Neuronal stem cell (in vitro differentiated cells): Measurements from ENCODE around the gene SLC25A26.
"Not testable (repeated sequence)": the region's sequence is repeated elsewhere in the genome, so short reads cannot be mapped to it uniquely, and the experiment has no call there.

Experiments used
- DNase-seq: peaks from one replicate; pipeline ENCODE4 v3.0.0-alpha.2; 2013; ENCODE audit warnings: low spot score
- H2AFZ ChIP-seq: one replicate; pipeline ENCODE4 v1.6.1; 2013; ENCODE audit warnings: mild to moderate bottlenecking, low read length, inconsistent platforms
- H2AK5ac ChIP-seq: 2 replicates; pipeline ENCODE4 v1.6.1; 2013; ENCODE audit warnings: low read depth, mild to moderate bottlenecking, inconsistent platforms, low read length, moderate library complexity, mixed read lengths
- H2BK120ac ChIP-seq: 2 replicates; pipeline ENCODE4 v1.6.1; 2013; ENCODE audit warnings: low read depth, mild to moderate bottlenecking, inconsistent platforms, low read length, moderate library complexity, mixed read lengths
- H2BK12ac ChIP-seq: one replicate; pipeline ENCODE4 v1.6.1; 2013; ENCODE audit warnings: low read length, inconsistent platforms
- H2BK15ac ChIP-seq: 2 replicates; pipeline ENCODE4 v1.6.1; 2013; ENCODE audit warnings: mild to moderate bottlenecking, low read length, inconsistent platforms, mixed read lengths
- H2BK5ac ChIP-seq: one replicate; pipeline ENCODE4 v1.6.1; 2013; ENCODE audit warnings: inconsistent platforms, mild to moderate bottlenecking, low read length, moderate library complexity
- H3K14ac ChIP-seq: one replicate; pipeline ENCODE4 v1.6.1; 2013; ENCODE audit warnings: low read length, inconsistent platforms
- H3K18ac ChIP-seq: 2 replicates; pipeline ENCODE4 v1.6.1; 2013; ENCODE audit warnings: low read length, inconsistent platforms
- H3K23ac ChIP-seq: 2 replicates; pipeline ENCODE4 v1.6.1; 2013; ENCODE audit warnings: low read depth, mild to moderate bottlenecking, mixed read lengths, low read length, inconsistent platforms; ENCODE audit not compliant: poor library complexity
- H3K27ac ChIP-seq: replicated peaks from 3 replicates; pipeline ENCODE4 v1.5.1; 2013; ENCODE audit warnings: low read length, inconsistent platforms
- H3K27me3 ChIP-seq, 3 experiments: 2 replicates each; pipeline ENCODE4 v1.6.1; 2013; ENCODE audit warnings: low read length in 3 of 3, mild to moderate bottlenecking in 2 of 3, inconsistent platforms in 1 of 3, low read depth in 1 of 3, mixed read lengths in 1 of 3, moderate library complexity in 1 of 3; ENCODE audit not compliant: control insufficient read depth in 3 of 3, insufficient read depth in 3 of 3
- H3K36me3 ChIP-seq, 2 donors: replicated peaks in 1 of 2; 2 replicates each; pipeline ENCODE4 v1.6.1; 2013; ENCODE audit warnings: low read length in 2 of 2; ENCODE audit not compliant: control insufficient read depth in 2 of 2, insufficient read depth in 2 of 2
- H3K4ac ChIP-seq: 2 replicates; pipeline ENCODE4 v1.6.1; 2013; ENCODE audit warnings: inconsistent platforms, mild to moderate bottlenecking, low read length, moderate library complexity
- H3K4me1 ChIP-seq, 2 donors: 1 replicate in 1 of 2; 2 replicates in 1 of 2; pipeline ENCODE4 v1.6.1; 2013; ENCODE audit warnings: low read length in 2 of 2, low read depth in 1 of 2; ENCODE audit not compliant: control insufficient read depth in 2 of 2, insufficient read depth in 1 of 2
- H3K4me2 ChIP-seq: one replicate; pipeline ENCODE4 v1.6.1; 2013; ENCODE audit warnings: mild to moderate bottlenecking, low read length, inconsistent platforms; ENCODE audit not compliant: insufficient read depth, poor library complexity, severe bottlenecking
- H3K4me3 ChIP-seq, 2 donors: 2 replicates each; pipeline ENCODE4 v1.5.1; 2013; ENCODE audit warnings: low read length in 2 of 2, mild to moderate bottlenecking in 2 of 2, inconsistent platforms in 1 of 2, moderate library complexity in 1 of 2
- H3K79me1 ChIP-seq: one replicate; pipeline ENCODE4 v1.6.1; 2013; ENCODE audit warnings: low read depth, mild to moderate bottlenecking, inconsistent platforms, low read length, moderate library complexity
- H3K9ac ChIP-seq: one replicate; pipeline ENCODE4 v1.6.1; 2013; ENCODE audit warnings: mild to moderate bottlenecking, low read depth, low read length, inconsistent platforms; ENCODE audit not compliant: poor library complexity
- H3K9me3 ChIP-seq, 2 donors: replicated peaks in 1 of 2; 2 replicates each; pipeline versions ENCODE3 to v1.6.1; 2013; ENCODE audit warnings: low read length in 2 of 2, mild to moderate bottlenecking in 2 of 2, inconsistent platforms in 1 of 2, low read depth in 1 of 2, mixed read lengths in 1 of 2, moderate library complexity in 1 of 2; ENCODE audit not compliant: control insufficient read depth in 2 of 2, insufficient read depth in 1 of 2
- H4K8ac ChIP-seq: one replicate; pipeline ENCODE4 v1.6.1; 2013; ENCODE audit warnings: low read depth, mild to moderate bottlenecking, inconsistent platforms, low read length, moderate library complexity
- H4K91ac ChIP-seq: one replicate; pipeline ENCODE4 v1.6.1; 2013; ENCODE audit warnings: low read length, low read depth, mild to moderate bottlenecking, inconsistent platforms; ENCODE audit not compliant: poor library complexity
- WGBS, 2 donors: extraction: QIAGEN DNeasy Blood & Tissue Kit; methylation state at CpG; one replicate each; pipeline ENCODE4 v1.1.7; 2013; ENCODE audit warnings: missing lambda C conversion rate in 2 of 2, mixed read lengths in 1 of 2; ENCODE audit not compliant: insufficient read length in 2 of 2, insufficient replicate concordance in 1 of 2; ENCODE audit errors: extremely low coverage in 2 of 2; 5-methylcytosine and 5-hydroxymethylcytosine counted together

SLC25A26 gene

GRCh38 chr3:66271231-66271630 lies 50.4 kb downstream of the SLC25A26 start:
- H3K27me3 ChIP-seq = no peaks in the 10 kb centered on the region
- H3K4ac ChIP-seq = no peak overlapping the region
- no peak overlapping the region for H2BK15ac ChIP-seq
- no peaks in the 10 kb centered on the region for H3K36me3 ChIP-seq
- no CpG with 5 or more reads among the region's 2 CpGs for WGBS, 2 donors
- no peak for DNase-seq
- H2AK5ac ChIP-seq = no peak overlapping the region
- no peak overlapping the region for H4K91ac ChIP-seq
- H3K27ac ChIP-seq = no peak overlapping the region
- H3K4me3 ChIP-seq = no peak overlapping the region
- H3K23ac ChIP-seq = no peak overlapping the region
- no peak overlapping the region for H2BK5ac ChIP-seq
- H3K79me1 ChIP-seq = no peaks in the 10 kb centered on the region
- no peak overlapping the region for H3K9ac ChIP-seq
- H3K4me2 ChIP-seq = no peak overlapping the region
- no peak overlapping the region for H2BK120ac ChIP-seq
- no peaks in the 10 kb centered on the region for H3K4me1 ChIP-seq
- H3K14ac ChIP-seq = no peak overlapping the region
- no peak overlapping the region for H2AFZ ChIP-seq
- no peak overlapping the region for H4K8ac ChIP-seq
- no peak overlapping the region for H3K18ac ChIP-seq
- H2BK12ac ChIP-seq = no peak overlapping the region
- H3K9me3 ChIP-seq = no peaks in the 10 kb centered on the region

GRCh38 chr3:66272016-66272415 lies 51.2 kb downstream of the SLC25A26 start:
- Histone ChIP-seq H3K79me1 (no peaks in the 10 kb centered on the region), H2BK15ac (no peak overlapping the region), H3K27me3 (no peaks in the 10 kb centered on the region), H2BK5ac (no peak overlapping the region), H3K9ac (no peak overlapping the region), H3K14ac (no peak overlapping the region), H3K4me1 (no peaks in the 10 kb centered on the region), H2BK12ac (no peak overlapping the region), H3K4ac (no peak overlapping the region), H2AFZ (no peak overlapping the region), H3K9me3 (no peaks in the 10 kb centered on the region), H2AK5ac (no peak overlapping the region), H4K8ac (no peak overlapping the region), H3K4me2 (no peak overlapping the region), H3K36me3 (no peaks in the 10 kb centered on the region), H3K27ac (no peak overlapping the region), H3K23ac (no peak overlapping the region), H4K91ac (no peak overlapping the region), H3K4me3 (no peak overlapping the region), H2BK120ac (no peak overlapping the region), H3K18ac (no peak overlapping the region)
- DNase-seq = no peak
- WGBS, 2 donors = no CpG with 5 or more reads among the region's 1 CpG

GRCh38 chr3:66274837-66275236 lies 54.0 kb downstream of the SLC25A26 start:
- not testable (repeated sequence) for H3K14ac ChIP-seq, H3K27ac ChIP-seq, H2AFZ ChIP-seq, H2BK12ac ChIP-seq, H3K18ac ChIP-seq, H3K4me2 ChIP-seq, H4K8ac ChIP-seq, H3K9ac ChIP-seq, H3K23ac ChIP-seq, H2AK5ac ChIP-seq, H3K27me3 ChIP-seq, H2BK15ac ChIP-seq, H2BK5ac ChIP-seq, H4K91ac ChIP-seq, H3K36me3 ChIP-seq, H3K79me1 ChIP-seq, H3K4me1 ChIP-seq, H2BK120ac ChIP-seq, H3K9me3 ChIP-seq, DNase-seq, H3K4ac ChIP-seq, H3K4me3 ChIP-seq
- no CpG with 5 or more reads among the region's 6 CpGs for WGBS, 2 donors

- H2BK15ac ChIP-seq = no peak overlapping the region
- DNase-seq = peak; percentile 61
- no peak overlapping the region for H3K18ac ChIP-seq
- no peaks in the 10 kb centered on the region for H3K9me3 ChIP-seq
- H2BK120ac ChIP-seq = no peak overlapping the region
- no peak overlapping the region for H2BK12ac ChIP-seq
- no peak overlapping the region for H3K27ac ChIP-seq
- no peak overlapping the region for H3K23ac ChIP-seq
- H3K27me3 ChIP-seq = no peaks in the 10 kb centered on the region
- H2BK5ac ChIP-seq = no peak overlapping the region
- no CpG with 5 or more reads among the region's 3 CpGs for WGBS, 2 donors
- no peaks in the 10 kb centered on the region for H3K79me1 ChIP-seq
- no peak overlapping the region for H3K9ac ChIP-seq
- H2AK5ac ChIP-seq = no peak overlapping the region
- H2AFZ ChIP-seq = no peak overlapping the region
- no peak overlapping the region for H4K91ac ChIP-seq
- H4K8ac ChIP-seq = no peak overlapping the region
- no peak overlapping the region for H3K4ac ChIP-seq
- no peak overlapping the region for H3K14ac ChIP-seq
- H3K4me3 ChIP-seq = no peak overlapping the region
- no peaks in the 10 kb centered on the region for H3K36me3 ChIP-seq
- no peak overlapping the region for H3K4me2 ChIP-seq
- H3K4me1 ChIP-seq = peaks cover 0 to 2% of the 10 kb centered on the region in 2 donors
Measured at GRCh38 chr3:66276705-66277274, 56.0 kb downstream of the SLC25A26 start.
